ENCODE data around the gene KIR2DL3. TPM values are rescaled to one million over a fixed set of nuclear protein-coding genes. Genes with fewer than 3 reads are reported as not detected.
"Not testable (repeated sequence)": the region's sequence is repeated elsewhere in the genome, so short reads cannot be mapped to it uniquely, and the experiment has no call there.

Gene KIR2DL3
- under 1 TPM; 0.21 to 0.24 TPM for total RNA-seq

DNA sequence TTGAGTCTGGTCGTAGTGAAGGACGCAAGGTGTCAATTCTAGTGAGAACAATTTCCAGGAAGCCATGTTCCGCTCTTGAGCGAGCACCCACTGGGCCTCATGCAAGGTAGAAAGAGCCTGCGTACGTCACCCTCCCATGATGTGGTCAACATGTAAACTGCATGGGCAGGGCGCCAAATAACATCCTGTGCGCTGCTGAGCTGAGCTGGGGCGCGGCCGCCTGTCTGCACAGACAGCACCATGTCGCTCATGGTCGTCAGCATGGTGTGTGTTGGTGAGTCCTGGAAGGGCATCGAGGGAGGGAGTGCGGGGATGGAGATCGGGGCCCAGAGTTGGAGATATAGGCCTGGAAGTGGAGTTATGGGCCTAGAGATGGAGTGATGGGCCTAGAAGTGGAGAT lies at the start of gene KIR2DL3:
Gene KIR2DL3 (plus strand): TSS at position 208 of the 400 bp plus-strand sequence. CDS start 33 bp downstream, at position 241.
- H3K27ac Mint-ChIP-seq, ATAC-seq, POLR2A ChIA-PET: not testable (repeated sequence)

GRCh38 chr19:54691582-54692297 lies 46.6 kb upstream of the KIR2DL3 start:
- H3K4me1 Mint-ChIP-seq (ENCODE audit: low read depth), result peaks cover 15% of the 10 kb centered on the region
- POLR2A ChIA-PET, result no interaction called here
- DNase-seq, result no peak

More for the DNA sequence above, at the start of gene KIR2DL3:
- H3K27me3 Mint-ChIP-seq (ENCODE audit: low read depth); H3K4me1 Mint-ChIP-seq (ENCODE audit: low read depth); H3K36me3 Mint-ChIP-seq (ENCODE audit: low read depth); H3K4me3 Mint-ChIP-seq; DNase-seq; H3K9me3 Mint-ChIP-seq (ENCODE audit: insufficient read depth); CTCF ChIA-PET: not testable (repeated sequence)

DNA sequence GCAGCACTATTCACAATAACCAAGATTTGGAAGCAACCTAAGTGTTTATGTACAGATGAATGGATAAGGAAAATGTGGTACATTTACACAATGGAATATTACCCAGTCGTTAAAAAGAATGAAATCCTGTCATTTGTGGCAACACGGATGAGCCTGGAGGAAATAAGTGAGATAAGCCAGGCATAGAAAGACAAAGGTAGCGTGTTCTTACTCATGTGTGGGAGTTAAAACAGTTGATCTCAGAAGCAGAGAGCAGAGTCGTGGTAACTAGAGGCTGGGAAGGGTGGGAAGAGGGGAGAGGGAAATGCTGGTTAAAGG lies 46.1 kb upstream of the KIR2DL3 start:
- no peaks in the 10 kb centered on the region for H3K36me3 Mint-ChIP-seq (ENCODE audit: low read depth)
- no peaks in the 10 kb centered on the region for H3K9me3 Mint-ChIP-seq (ENCODE audit: insufficient read depth)
- H3K27ac Mint-ChIP-seq, result no peak overlapping the region
- peaks cover 15% of the 10 kb centered on the region for H3K4me1 Mint-ChIP-seq (ENCODE audit: low read depth)
- no peak overlapping the region for H3K4me3 Mint-ChIP-seq
- ChIA-PET POLR2A (no interaction called here), CTCF (no interaction called here)
- DNase-seq (no peak), ATAC-seq (no peak)
- peaks cover 20% of the 10 kb centered on the region for H3K27me3 Mint-ChIP-seq (ENCODE audit: low read depth)

More at GRCh38 chr19:54691582-54692297, 46.6 kb upstream of the KIR2DL3 start:
- Mint-ChIP-seq H3K27ac (no peak overlapping the region), H3K36me3 (ENCODE audit: low read depth) (no peaks in the 10 kb centered on the region), H3K27me3 (ENCODE audit: low read depth) (peaks cover 20% of the 10 kb centered on the region), H3K4me3 (no peak overlapping the region), H3K9me3 (ENCODE audit: insufficient read depth) (no peaks in the 10 kb centered on the region)
- no peak for ATAC-seq
- CTCF ChIA-PET, result no interaction called here

DNA sequence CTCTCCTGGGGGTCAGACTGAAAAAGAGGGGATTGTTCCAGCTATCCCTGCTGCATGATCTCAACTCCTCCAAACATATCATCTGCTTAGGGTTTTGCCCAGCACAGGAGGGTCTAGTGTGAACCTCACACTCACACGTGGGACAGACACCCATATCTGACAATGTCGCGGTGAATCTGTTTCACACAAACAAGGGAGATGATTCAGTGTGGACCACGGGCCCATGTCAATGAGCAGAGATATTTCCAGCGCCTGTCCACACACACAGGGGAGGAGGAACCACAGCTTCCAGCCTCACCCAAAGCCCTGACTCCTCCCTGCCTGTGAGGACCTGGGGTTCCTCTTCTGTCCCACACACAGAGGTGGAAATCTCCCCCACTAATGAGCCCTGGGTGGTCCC lies 43.7 kb upstream of the KIR2DL3 start:
- ChIA-PET CTCF (no interaction called here), POLR2A (no interaction called here)
- no peak overlapping the region for H3K27ac Mint-ChIP-seq

GRCh38 chr19:54696117-54696548 lies 42.2 kb upstream of the KIR2DL3 start:
- ChIA-PET CTCF (interaction anchor here (0.6 kb wide), 1 partner anchor 222 kb away, joined by 3 read pairs; no protein-coding TSS in a partner anchor), POLR2A (no interaction called here)
- H3K4me3 Mint-ChIP-seq, result peak overlapping the region; percentile 19
- ATAC-seq (peak; percentile 51), DNase-seq (no peak)
- H3K4me1 Mint-ChIP-seq (ENCODE audit: low read depth), result peaks cover 15% of the 10 kb centered on the region
- no peaks in the 10 kb centered on the region for H3K9me3 Mint-ChIP-seq (ENCODE audit: insufficient read depth)
- H3K27ac Mint-ChIP-seq, result peak overlapping the region; percentile 35
- no peaks in the 10 kb centered on the region for H3K36me3 Mint-ChIP-seq (ENCODE audit: low read depth)
- peaks cover 20% of the 10 kb centered on the region for H3K27me3 Mint-ChIP-seq (ENCODE audit: low read depth)

More for the DNA sequence above, 43.7 kb upstream of the KIR2DL3 start:
- ATAC-seq (no peak), DNase-seq (no peak)
- no peaks in the 10 kb centered on the region for H3K9me3 Mint-ChIP-seq (ENCODE audit: insufficient read depth)
- no peaks in the 10 kb centered on the region for H3K36me3 Mint-ChIP-seq (ENCODE audit: low read depth)
- no peak overlapping the region for H3K4me3 Mint-ChIP-seq
- H3K4me1 Mint-ChIP-seq (ENCODE audit: low read depth), result peaks cover 15% of the 10 kb centered on the region
- H3K27me3 Mint-ChIP-seq (ENCODE audit: low read depth), result peaks cover 18% of the 10 kb centered on the region

- POLR2A ChIA-PET, result no interaction called here
- H3K9me3 Mint-ChIP-seq (ENCODE audit: insufficient read depth), result no peaks in the 10 kb centered on the region
Measured at GRCh38 chr19:54696766-54697165, 41.5 kb upstream of the KIR2DL3 start.

GRCh38 chr19:54697716-54698115 lies 40.6 kb upstream of the KIR2DL3 start:
- DNase-seq; H3K9me3 Mint-ChIP-seq (ENCODE audit: insufficient read depth); POLR2A ChIA-PET; H3K36me3 Mint-ChIP-seq (ENCODE audit: low read depth); H3K4me3 Mint-ChIP-seq; CTCF ChIA-PET; H3K27me3 Mint-ChIP-seq (ENCODE audit: low read depth); H3K27ac Mint-ChIP-seq; ATAC-seq: not testable (repeated sequence)
- peaks cover 13% of the 10 kb centered on the region for H3K4me1 Mint-ChIP-seq (ENCODE audit: low read depth)

More at GRCh38 chr19:54696766-54697165, 41.5 kb upstream of the KIR2DL3 start:
- CTCF ChIA-PET, result interaction anchor here (0.6 kb wide), 1 partner anchor 222 kb away, joined by 3 read pairs; no protein-coding TSS in a partner anchor
- Mint-ChIP-seq H3K36me3 (ENCODE audit: low read depth) (no peaks in the 10 kb centered on the region), H3K4me3 (no peak overlapping the region), H3K4me1 (ENCODE audit: low read depth) (peaks cover 12% of the 10 kb centered on the region), H3K27ac (no peak overlapping the region), H3K27me3 (ENCODE audit: low read depth) (peaks cover 16% of the 10 kb centered on the region)
- ATAC-seq (no peak), DNase-seq (no peak)

- Mint-ChIP-seq H3K4me1 (ENCODE audit: low read depth) (peaks cover 46% of the 10 kb centered on the region), H3K9me3 (ENCODE audit: insufficient read depth) (no peaks in the 10 kb centered on the region), H3K36me3 (ENCODE audit: low read depth) (no peaks in the 10 kb centered on the region), H3K27ac (peak overlapping the region; percentile 50), H3K4me3 (no peak overlapping the region), H3K27me3 (ENCODE audit: low read depth) (peaks cover 15% of the 10 kb centered on the region)
- CTCF ChIA-PET, result no interaction called here
- DNase-seq, result no peak
- no peak for ATAC-seq
- POLR2A ChIA-PET, result no interaction called here
Measured at GRCh38 chr19:54704928-54705327, 33.4 kb upstream of the KIR2DL3 start.

DNA sequence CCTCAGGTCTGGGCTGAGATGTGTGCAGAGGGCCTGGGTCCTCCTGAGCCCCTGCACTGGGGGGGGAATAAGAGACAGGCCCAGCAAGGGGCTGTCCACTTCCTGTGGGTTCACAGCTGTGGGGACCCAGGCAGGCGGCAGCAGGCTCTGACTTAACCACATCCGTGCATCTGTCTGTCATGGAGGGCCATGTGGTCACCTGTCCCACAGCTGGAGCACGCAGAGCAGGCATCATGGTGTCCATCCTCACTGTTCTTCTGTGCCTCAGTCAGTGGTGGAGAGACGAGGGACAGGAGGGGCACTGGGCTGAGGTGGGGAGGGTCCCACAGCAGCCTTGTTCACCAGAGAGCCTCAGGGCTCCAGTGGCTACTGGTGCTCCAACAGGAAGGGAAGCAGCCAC lies 30.4 kb upstream of the KIR2DL3 start:
- H3K4me3 Mint-ChIP-seq, result peak overlapping the region; percentile 28

DNA sequence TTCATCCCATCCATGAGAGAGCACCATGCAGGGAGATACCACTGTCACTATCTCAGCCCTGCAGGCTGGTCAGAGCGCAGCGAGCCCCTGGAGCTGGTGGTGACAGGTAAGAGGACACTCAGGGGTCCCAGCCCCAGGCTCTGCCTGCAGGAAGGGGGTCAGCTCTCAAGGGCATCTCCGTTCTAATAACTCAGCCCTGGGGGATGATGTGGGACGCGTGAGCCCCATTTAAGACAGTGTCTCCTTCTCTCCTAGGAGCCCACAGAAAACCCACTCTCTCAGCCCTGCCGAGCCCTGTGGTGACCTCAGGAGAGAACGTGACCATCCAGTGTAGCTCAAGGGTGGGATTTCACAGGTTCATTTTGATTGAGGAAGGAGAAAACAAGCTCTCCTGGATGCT lies 29.5 kb upstream of the KIR2DL3 start:
- H3K4me3 Mint-ChIP-seq, result peak overlapping the region; percentile 28
- H3K9me3 Mint-ChIP-seq (ENCODE audit: insufficient read depth), result no peaks in the 10 kb centered on the region
- no peaks in the 10 kb centered on the region for H3K36me3 Mint-ChIP-seq (ENCODE audit: low read depth)
- CTCF ChIA-PET, result interaction anchor here (0.8 kb wide), 1 partner anchor 34 kb away, joined by 3 read pairs; no protein-coding TSS in a partner anchor
- POLR2A ChIA-PET, result no interaction called here
- peaks cover 10% of the 10 kb centered on the region for H3K27me3 Mint-ChIP-seq (ENCODE audit: low read depth)
- no peak for ATAC-seq
- peak overlapping the region; percentile 85 for H3K27ac Mint-ChIP-seq
- no peak for DNase-seq
- peaks cover 42% of the 10 kb centered on the region for H3K4me1 Mint-ChIP-seq (ENCODE audit: low read depth)

More for the DNA sequence above, 30.4 kb upstream of the KIR2DL3 start:
- Mint-ChIP-seq H3K9me3 (ENCODE audit: insufficient read depth) (no peaks in the 10 kb centered on the region), H3K27ac (peak overlapping the region; percentile 85), H3K36me3 (ENCODE audit: low read depth) (no peaks in the 10 kb centered on the region), H3K27me3 (ENCODE audit: low read depth) (peaks cover 11% of the 10 kb centered on the region), H3K4me1 (ENCODE audit: low read depth) (peaks cover 48% of the 10 kb centered on the region)
- ChIA-PET CTCF (no interaction called here), POLR2A (no interaction called here)
- ATAC-seq, result peak; percentile 77
- peak; percentile 77 for DNase-seq

GRCh38 chr19:54709212-54709948 lies 28.9 kb upstream of the KIR2DL3 start:
- H3K27ac Mint-ChIP-seq, result peak overlapping the region; percentile 85
- H3K9me3 Mint-ChIP-seq (ENCODE audit: insufficient read depth), result no peaks in the 10 kb centered on the region
- no peak for ATAC-seq
- peak overlapping the region; percentile 18 for H3K4me3 Mint-ChIP-seq
- ChIA-PET CTCF (interaction anchor here (0.8 kb wide), 1 partner anchor 35 kb away, joined by 3 read pairs; no protein-coding TSS in a partner anchor), POLR2A (no interaction called here)
- peaks cover 38% of the 10 kb centered on the region for H3K4me1 Mint-ChIP-seq (ENCODE audit: low read depth)
- peaks cover 5% of the 10 kb centered on the region for H3K27me3 Mint-ChIP-seq (ENCODE audit: low read depth)
- no peak for DNase-seq
- no peaks in the 10 kb centered on the region for H3K36me3 Mint-ChIP-seq (ENCODE audit: low read depth)

GRCh38 chr19:54709956-54710355 lies 28.4 kb upstream of the KIR2DL3 start:
- H3K4me3 Mint-ChIP-seq, result peak overlapping the region; percentile 22
- H3K9me3 Mint-ChIP-seq (ENCODE audit: insufficient read depth); POLR2A ChIA-PET; CTCF ChIA-PET; H3K27ac Mint-ChIP-seq; ATAC-seq; H3K27me3 Mint-ChIP-seq (ENCODE audit: low read depth); DNase-seq; H3K36me3 Mint-ChIP-seq (ENCODE audit: low read depth): not testable (repeated sequence)
- H3K4me1 Mint-ChIP-seq (ENCODE audit: low read depth), result peaks cover 38% of the 10 kb centered on the region
